Endothelial cell of umbilical vein (primary cell): ENCODE results near the gene CHRNB1. TPM values are rescaled to one million over a fixed set of nuclear protein-coding genes. Genes with fewer than 3 reads are reported as not detected.

Experiments
- BruUV-seq: library from RNA; stranded (reverse); fragments of 400-500 nt; replicated peaks from 2 replicates; lab custom pipeline; 2021; lab: Mats Ljungman, UMichigan
- CTCF ChIA-PET: fragments of 300-600, 350-600 bp; sonication (Branson Sonifier 250); formaldehyde crosslinking; loops from one replicate; lab custom pipeline; 2021; ENCODE audit warnings: antibody characterized with exemption, inconsistent platforms; lab: Charles Lee
- POLR2A ChIA-PET: fragments of 300-600, 350-600 bp; sonication (Branson Sonifier 250); formaldehyde crosslinking; loops from one replicate; lab custom pipeline; 2021; ENCODE audit warnings: antibody characterized with exemption, inconsistent platforms; lab: Charles Lee
- DNase-seq: peaks from one replicate; pipeline ENCODE4 v3.0.0-alpha.2; 2011; ENCODE audit warnings: low read depth, low spot score
- FAIRE-seq: peaks from 2 replicates; lab custom pipeline; 2011; peaks lifted over from hg19 to GRCh38; lab: Jason Lieb, UNC
- H2AFZ ChIP-seq: 2 replicates; pipeline ENCODE4 v1.6.0; 2012; ENCODE audit warnings: low read depth, low read length, control low read depth, inconsistent platforms
- H3K27ac ChIP-seq: 2 replicates; pipeline ENCODE4 v1.5.1; 2011; ENCODE audit warnings: low read depth, mild to moderate bottlenecking, control low read depth, low read length, moderate library complexity; ENCODE audit not compliant: insufficient read depth
- H3K27me3 ChIP-seq, 2 experiments: 2 replicates each; pipeline versions ENCODE4 v1.6.0 to v1.6.1; 2011; ENCODE audit warnings: low read length in 2 of 2, mixed read lengths in 1 of 2; ENCODE audit not compliant: control insufficient read depth in 2 of 2, insufficient read depth in 2 of 2
- H3K36me3 ChIP-seq, 2 experiments: 2 replicates in 1 of 2; 3 replicates in 1 of 2; pipeline ENCODE4 v1.5.1; 2011; ENCODE audit warnings: low read length in 2 of 2, mild to moderate bottlenecking in 1 of 2, moderate library complexity in 1 of 2; ENCODE audit not compliant: control insufficient read depth in 2 of 2, insufficient read depth in 2 of 2; ENCODE audit errors: extremely low read depth in 1 of 2
- H3K4me1 ChIP-seq: 3 replicates; pipeline ENCODE4 v1.5.1; 2011; ENCODE audit warnings: mild to moderate bottlenecking, low read length; ENCODE audit not compliant: control insufficient read depth, insufficient read depth; ENCODE audit errors: extremely low read depth
- H3K4me2 ChIP-seq: 2 replicates; pipeline ENCODE4 v1.6.1; 2011; ENCODE audit warnings: low read length, control low read depth, mixed read lengths; ENCODE audit not compliant: insufficient read depth
- H3K4me3 ChIP-seq, 3 experiments: fragments of 200-600 bp in 1 of 3; sonication (generic), shearing (Covaris generic) in 1 of 3; replicated peaks in 1 of 3; 2 replicates each; pipeline ENCODE4 v1.5.1; 2011 to 2016; ENCODE audit warnings: control low read depth in 3 of 3, low read length in 3 of 3, mild to moderate bottlenecking in 2 of 3, inconsistent platforms in 1 of 3, low read depth in 1 of 3, moderate library complexity in 1 of 3; ENCODE audit not compliant: insufficient read depth in 1 of 3
- H3K79me2 ChIP-seq: 2 replicates; pipeline ENCODE4 v1.6.0; 2012; ENCODE audit warnings: low read length, inconsistent platforms; ENCODE audit not compliant: control insufficient read depth, insufficient read depth
- H3K9ac ChIP-seq: replicated peaks from 2 replicates; pipeline ENCODE3; 2011; ENCODE audit warnings: low read length, control low read depth; ENCODE audit not compliant: insufficient read depth; ENCODE audit errors: extremely low read depth
- H3K9me1 ChIP-seq: replicated peaks from 3 replicates; pipeline ENCODE4 v1.6.0; 2011; ENCODE audit warnings: mild to moderate bottlenecking, low read length; ENCODE audit not compliant: control insufficient read depth, insufficient read depth; ENCODE audit errors: extremely low read depth
- H3K9me3 ChIP-seq: replicated peaks from 2 replicates; pipeline ENCODE4 v1.5.1; 2012; ENCODE audit warnings: low read length, inconsistent platforms; ENCODE audit not compliant: control insufficient read depth, insufficient read depth
- H4K20me1 ChIP-seq: replicated peaks from 2 replicates; pipeline ENCODE3; 2011; ENCODE audit warnings: mild to moderate bottlenecking, low read length; ENCODE audit not compliant: control insufficient read depth, insufficient read depth; ENCODE audit errors: extremely low read depth
- EZH2 ChIP-seq: IDR thresholded peaks from 2 replicates; pipeline ENCODE4 v1.6.1; 2012; ENCODE audit warnings: borderline replicate concordance, low read depth, mild to moderate bottlenecking, moderate library complexity, low read length, inconsistent platforms; ENCODE audit not compliant: severe bottlenecking
- FOS ChIP-seq: IDR thresholded peaks from 2 replicates; pipeline ENCODE4 v1.6.1; 2011; ENCODE audit warnings: mild to moderate bottlenecking, low read length, moderate library complexity, borderline replicate concordance; ENCODE audit not compliant: insufficient read depth
- GATA2 ChIP-seq: IDR thresholded peaks from 2 replicates; pipeline ENCODE4 v1.7.0; 2011; ENCODE audit warnings: low read depth, mild to moderate bottlenecking, moderate library complexity, mixed read lengths, low read length; ENCODE audit not compliant: insufficient read length, insufficient read depth
- JUN ChIP-seq: IDR thresholded peaks from 2 replicates; pipeline ENCODE4 v1.6.1; 2011; ENCODE audit warnings: borderline replicate concordance, low read depth; ENCODE audit not compliant: insufficient read length, insufficient read depth
- MYC ChIP-seq: IDR thresholded peaks from one replicate; pipeline ENCODE4 v1.6.1; 2011; ENCODE audit warnings: mild to moderate bottlenecking, low read depth, low read length
- POLR2A ChIP-seq: IDR thresholded peaks from 2 replicates; pipeline ENCODE4 v1.6.1; 2012; ENCODE audit warnings: low read depth, mild to moderate bottlenecking, control low read depth, low read length
- POLR2AphosphoS5 ChIP-seq: IDR thresholded peaks from 2 replicates; pipeline ENCODE4 v1.6.1; 2012; ENCODE audit warnings: low read depth, mild to moderate bottlenecking, control low read depth, low read length, moderate library complexity; ENCODE audit not compliant: insufficient read depth
- dilution Hi-C: fragments of 300-500 bp; cut with MboI; formaldehyde crosslinking; loops from one replicate; pipeline ENCODE4 v1.15.0; 2019; ENCODE audit warnings: low sequenced_read_pairs; ENCODE audit not compliant: extremely low pct_ligation_motif_present
- intact Hi-C: fragments of 100-400 bp; cut with micrococcal nuclease; formaldehyde crosslinking; loops from one replicate; pipeline ENCODE4 v1.10.0; 2022
- polyA plus RNA-seq, 4 experiments: library from polyadenylated mRNA; depleted of rRNA in 3 of 4; stranded (reverse) in 3 of 4; unstranded in 1 of 4; fragments of >200 nt; gene quantifications; 2 replicates each; pipeline versions ENCODE4 v1.2.1 to v1.2.3, GENCODE V29; 2011 to 2012; ENCODE audit warnings: missing spikeins in 1 of 4
- total RNA-seq: library from RNA; stranded (reverse); gene quantifications from 2 replicates; pipeline ENCODE4 v1.2.3, GENCODE V29; 2021
- TF ChIP-seq, protein P1 (sequence below): IDR thresholded peaks from 2 replicates; pipeline ENCODE4 v1.6.1; 2011; ENCODE audit not compliant: insufficient read depth, insufficient read length
- TF ChIP-seq, protein P2 (sequence below), 2 donors: IDR thresholded peaks; 1 replicate in 1 of 2; 2 replicates in 1 of 2; pipeline ENCODE4 v1.5.1; 2011; ENCODE audit warnings: low read length in 2 of 2, mild to moderate bottlenecking in 2 of 2, moderate library complexity in 2 of 2, control low read depth in 1 of 2, inconsistent platforms in 1 of 2, low read depth in 1 of 2; ENCODE audit not compliant: insufficient read depth in 1 of 2; ENCODE audit errors: extremely low read depth in 1 of 2

Gene CHRNB1
- total and polyA plus RNA-seq, 2 donors (not counting 3 experiments of a cell fraction or from before 2014, with no cell fraction given) = 5.6 to 9.3 TPM

DNA sequence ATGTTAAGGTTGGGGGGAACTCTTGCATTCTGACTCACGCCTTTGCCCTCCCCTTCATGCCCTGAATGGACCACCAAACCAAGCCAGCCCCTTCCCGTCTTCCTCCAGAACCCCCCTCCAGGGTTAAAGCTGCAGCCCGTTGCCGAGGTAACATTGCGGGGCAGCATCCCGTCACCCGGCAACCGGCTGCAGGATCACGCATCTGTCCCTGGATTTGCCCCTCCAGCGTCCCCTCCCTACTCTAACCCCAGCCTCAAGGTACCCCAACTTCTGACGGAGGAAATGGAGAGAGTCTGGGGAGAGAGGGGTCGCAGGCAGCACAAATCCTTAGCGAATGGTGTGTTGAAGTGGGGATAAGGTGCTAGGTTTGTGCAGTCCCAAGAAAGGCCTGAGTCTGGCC is 37.8 kb upstream of the CHRNB1 start:
- ChIA-PET CTCF (interaction anchor here (0.8 to 1.2 kb wide), 4 partner anchors 15 to 154 kb away, joined by 3 to 4 read pairs (median 3); no protein-coding TSS in a partner anchor), POLR2A (no interaction called here)
- H3K4me2 ChIP-seq = no peak overlapping the region

More for the DNA sequence above, 37.8 kb upstream of the CHRNB1 start:
- Histone ChIP-seq H3K79me2 (peaks cover 4% of the 10 kb centered on the region), H3K27me3 (no peaks in the 10 kb centered on the region), H3K36me3 (peaks cover 0 to 15% of the 10 kb centered on the region in 2 experiments), H3K9me3 (no peaks in the 10 kb centered on the region), H3K27ac (no peak overlapping the region), H4K20me1 (no peaks in the 10 kb centered on the region), H3K4me3 (no peak overlapping the region), H2AFZ (no peak overlapping the region), H3K9ac (no peak overlapping the region), H3K9me1 (no peaks in the 10 kb centered on the region), H3K4me1 (peaks cover 12% of the 10 kb centered on the region)
- no peak for DNase-seq
- FAIRE-seq = no peak
- no TSS peak for BruUV-seq
- TF ChIP-seq POLR2A = no peak
- TF ChIP-seq, protein P1, sequence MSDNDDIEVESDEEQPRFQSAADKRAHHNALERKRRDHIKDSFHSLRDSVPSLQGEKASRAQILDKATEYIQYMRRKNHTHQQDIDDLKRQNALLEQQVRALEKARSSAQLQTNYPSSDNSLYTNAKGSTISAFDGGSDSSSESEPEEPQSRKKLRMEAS = no peak
- no peak for TF ChIP-seq JUN
- TF ChIP-seq FOS = no peak
- no peak for TF ChIP-seq EZH2
- TF ChIP-seq, protein P2, sequence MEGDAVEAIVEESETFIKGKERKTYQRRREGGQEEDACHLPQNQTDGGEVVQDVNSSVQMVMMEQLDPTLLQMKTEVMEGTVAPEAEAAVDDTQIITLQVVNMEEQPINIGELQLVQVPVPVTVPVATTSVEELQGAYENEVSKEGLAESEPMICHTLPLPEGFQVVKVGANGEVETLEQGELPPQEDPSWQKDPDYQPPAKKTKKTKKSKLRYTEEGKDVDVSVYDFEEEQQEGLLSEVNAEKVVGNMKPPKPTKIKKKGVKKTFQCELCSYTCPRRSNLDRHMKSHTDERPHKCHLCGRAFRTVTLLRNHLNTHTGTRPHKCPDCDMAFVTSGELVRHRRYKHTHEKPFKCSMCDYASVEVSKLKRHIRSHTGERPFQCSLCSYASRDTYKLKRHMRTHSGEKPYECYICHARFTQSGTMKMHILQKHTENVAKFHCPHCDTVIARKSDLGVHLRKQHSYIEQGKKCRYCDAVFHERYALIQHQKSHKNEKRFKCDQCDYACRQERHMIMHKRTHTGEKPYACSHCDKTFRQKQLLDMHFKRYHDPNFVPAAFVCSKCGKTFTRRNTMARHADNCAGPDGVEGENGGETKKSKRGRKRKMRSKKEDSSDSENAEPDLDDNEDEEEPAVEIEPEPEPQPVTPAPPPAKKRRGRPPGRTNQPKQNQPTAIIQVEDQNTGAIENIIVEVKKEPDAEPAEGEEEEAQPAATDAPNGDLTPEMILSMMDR (IDR thresholded peaks at IDR 0.05; ENCODE audit: extremely low read depth in 1 of 2, insufficient read depth in 1 of 2, low read depth in 1 of 2, low read length in 2 of 2) = no peak
- TF ChIP-seq MYC = no peak
- TF ChIP-seq POLR2AphosphoS5 = no peak
- no peak for TF ChIP-seq GATA2
- intact Hi-C loops = no loop called here
- dilution Hi-C loops = no loop called here
